ENCODE data around the gene PGM1. TPM values are rescaled to one million over a fixed set of nuclear protein-coding genes. Genes with fewer than 3 reads are reported as not detected.

PGM1 gene
- polyA plus RNA-seq, 3 donors from 2014 or later, result 61.6 to 108 (median 67.4) TPM

GRCh38 chr1:63642901-63643300, 49.7 kb downstream of the PGM1 start:
- no peak overlapping the region for H3K27ac Mint-ChIP-seq
- H3K4me3 Mint-ChIP-seq, result no peak overlapping the region
- H3K9me3 Mint-ChIP-seq, result no peaks in the 10 kb centered on the region
- H3K36me3 Mint-ChIP-seq, result peaks cover 37 to 56% (median 45%) of the 10 kb centered on the region in 3 donors
- H3K4me1 Mint-ChIP-seq, result no peaks in the 10 kb centered on the region
- no peak for DNase-seq
- peaks cover 0 to 2% (median 0%) of the 10 kb centered on the region in 3 donors for H3K27me3 Mint-ChIP-seq (ENCODE audit: low read depth in 3 of 3)

GRCh38 chr1:63643517-63643916, 50.3 kb downstream of the PGM1 start:
- Mint-ChIP-seq H3K27ac (peak overlapping the region in 1 of 6 donors; percentile 53), H3K4me1 (no peaks in the 10 kb centered on the region), H3K4me3 (no peak overlapping the region), H3K36me3 (peaks cover 34 to 56% (median 45%) of the 10 kb centered on the region in 3 donors), H3K9me3 (no peaks in the 10 kb centered on the region), H3K27me3 (ENCODE audit: low read depth in 3 of 3) (peaks cover 0 to 2% (median 0%) of the 10 kb centered on the region in 3 donors)
- no peak for DNase-seq

GRCh38 chr1:63643926-63644325, 50.7 kb downstream of the PGM1 start:
- H3K4me1 Mint-ChIP-seq, result no peaks in the 10 kb centered on the region

GRCh38 chr1:63645317-63645716, 52.1 kb downstream of the PGM1 start:
- Mint-ChIP-seq H3K9me3 (no peaks in the 10 kb centered on the region), H3K4me3 (no peak overlapping the region), H3K36me3 (peaks cover 26 to 50% (median 32%) of the 10 kb centered on the region in 3 donors), H3K27me3 (ENCODE audit: low read depth in 3 of 3) (peaks cover 0 to 2% (median 0%) of the 10 kb centered on the region in 3 donors), H3K4me1 (no peaks in the 10 kb centered on the region), H3K27ac (no peak overlapping the region)
- DNase-seq, result no peak

More at GRCh38 chr1:63643926-63644325, 50.7 kb downstream of the PGM1 start:
- DNase-seq, result no peak
- Mint-ChIP-seq H3K36me3 (peaks cover 32 to 55% (median 43%) of the 10 kb centered on the region in 3 donors), H3K27ac (no peak overlapping the region), H3K27me3 (ENCODE audit: low read depth in 3 of 3) (peaks cover 0 to 2% (median 0%) of the 10 kb centered on the region in 3 donors), H3K9me3 (no peaks in the 10 kb centered on the region), H3K4me3 (no peak overlapping the region)

DNA sequence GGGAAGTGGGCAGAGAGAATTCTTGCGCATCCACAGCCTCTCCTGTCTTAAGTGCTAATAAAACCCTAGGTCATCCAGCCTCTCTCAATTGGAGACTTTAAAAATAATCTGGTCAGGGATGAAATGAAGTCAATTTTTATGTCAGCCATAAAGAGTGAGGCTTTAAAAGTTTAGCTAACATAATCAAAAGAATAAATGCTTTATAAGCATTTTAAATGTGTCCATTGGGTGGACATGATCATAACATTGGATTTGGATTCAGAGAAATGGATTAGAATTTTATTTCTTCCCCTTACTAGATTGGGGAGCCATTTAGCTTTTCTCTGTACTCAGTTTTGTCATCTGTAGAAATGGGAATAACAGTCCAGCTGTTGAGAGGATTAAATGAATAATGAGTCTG, 55.5 kb downstream of the PGM1 start:
- Mint-ChIP-seq H3K9me3 (no peaks in the 10 kb centered on the region), H3K27ac (no peak overlapping the region), H3K27me3 (ENCODE audit: low read depth in 3 of 3) (peaks cover 0 to 4% (median 0%) of the 10 kb centered on the region in 3 donors), H3K4me1 (no peaks in the 10 kb centered on the region), H3K36me3 (peaks cover 36 to 50% (median 43%) of the 10 kb centered on the region in 3 donors), H3K4me3 (no peak overlapping the region)
- no peak for DNase-seq

GRCh38 chr1:63651161-63651701, 58.0 kb downstream of the PGM1 start:
- no peak overlapping the region for H3K27ac Mint-ChIP-seq
- H3K36me3 Mint-ChIP-seq, result peaks cover 32 to 64% (median 40%) of the 10 kb centered on the region in 3 donors
- H3K9me3 Mint-ChIP-seq, result no peaks in the 10 kb centered on the region
- no peak for DNase-seq
- peaks cover 0 to 3% (median 0%) of the 10 kb centered on the region in 3 donors for H3K27me3 Mint-ChIP-seq (ENCODE audit: low read depth in 3 of 3)
- no peaks in the 10 kb centered on the region for H3K4me1 Mint-ChIP-seq
- no peak overlapping the region for H3K4me3 Mint-ChIP-seq

- no peak overlapping the region for H3K4me3 Mint-ChIP-seq
- H3K27ac Mint-ChIP-seq, result no peak overlapping the region
- no peak for DNase-seq
- H3K27me3 Mint-ChIP-seq (ENCODE audit: low read depth in 3 of 3), result peaks cover 0 to 3% (median 0%) of the 10 kb centered on the region in 3 donors
- no peaks in the 10 kb centered on the region for H3K9me3 Mint-ChIP-seq
- H3K4me1 Mint-ChIP-seq, result no peaks in the 10 kb centered on the region
- peaks cover 35 to 68% (median 49%) of the 10 kb centered on the region in 3 donors for H3K36me3 Mint-ChIP-seq
Observed at GRCh38 chr1:63653976-63654375, 60.8 kb downstream of the PGM1 start.

DNA sequence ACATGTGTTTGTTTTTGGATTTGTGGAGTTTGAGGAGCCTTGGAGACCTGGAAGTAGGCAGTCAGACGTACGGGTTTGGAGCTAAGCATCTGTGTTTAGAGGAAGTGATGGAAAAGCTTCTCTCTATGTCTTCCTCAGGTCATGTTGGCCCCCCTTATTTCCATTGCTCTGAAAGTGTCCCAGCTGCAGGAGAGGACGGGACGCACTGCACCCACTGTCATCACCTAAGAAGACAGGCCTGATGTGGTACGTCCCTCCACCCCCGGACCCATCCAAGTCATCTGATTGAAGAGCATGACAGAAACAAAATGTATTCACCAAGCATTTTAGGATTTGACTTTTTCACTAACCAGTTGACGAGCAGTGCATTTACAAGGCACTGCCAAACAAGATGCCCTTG, 66.2 kb downstream of the PGM1 start:
- Mint-ChIP-seq H3K27ac (peak overlapping the region in 1 of 6 donors; percentile 52), H3K9me3 (no peaks in the 10 kb centered on the region), H3K27me3 (ENCODE audit: low read depth in 3 of 3) (peaks cover 0 to 3% (median 2%) of the 10 kb centered on the region in 3 donors), H3K36me3 (peaks cover 46 to 71% (median 56%) of the 10 kb centered on the region in 3 donors), H3K4me1 (no peaks in the 10 kb centered on the region), H3K4me3 (no peak overlapping the region)
- no peak for DNase-seq

- Mint-ChIP-seq H3K27me3 (ENCODE audit: low read depth in 3 of 3) (peaks cover 0 to 3% (median 2%) of the 10 kb centered on the region in 3 donors), H3K4me1 (no peaks in the 10 kb centered on the region), H3K27ac (no peak overlapping the region), H3K9me3 (peaks cover 0 to 1% (median 0%) of the 10 kb centered on the region in 6 donors), H3K4me3 (no peak overlapping the region), H3K36me3 (peaks cover 46 to 75% (median 66%) of the 10 kb centered on the region in 3 donors)
- no peak for DNase-seq
Observed at GRCh38 chr1:63662056-63662836, 69.0 kb downstream of the PGM1 start.

DNA sequence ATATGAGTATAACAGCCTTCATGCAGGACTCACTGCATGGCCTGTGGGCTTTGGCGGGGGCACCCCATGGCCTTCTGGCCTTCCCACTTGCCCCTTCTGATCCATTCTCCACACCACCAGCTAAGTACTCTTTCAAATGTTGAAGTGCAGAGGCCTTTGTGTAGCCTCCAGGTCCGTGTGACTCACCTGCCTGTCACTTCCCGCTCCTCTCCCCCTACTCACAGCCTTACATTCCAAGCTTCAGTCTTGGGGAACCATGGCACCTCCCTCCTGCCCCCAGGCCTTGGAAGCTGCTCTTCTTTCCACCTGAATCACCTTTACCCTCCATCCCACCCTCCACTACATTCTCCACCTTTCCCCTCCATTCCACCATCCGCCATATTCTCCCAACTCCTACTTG, 69.6 kb downstream of the PGM1 start:
- peaks cover 42 to 70% (median 62%) of the 10 kb centered on the region in 3 donors for H3K36me3 Mint-ChIP-seq
- no peaks in the 10 kb centered on the region for H3K4me1 Mint-ChIP-seq
- H3K4me3 Mint-ChIP-seq, result no peak overlapping the region
- H3K27me3 Mint-ChIP-seq (ENCODE audit: low read depth in 3 of 3), result peaks cover 0 to 3% (median 2%) of the 10 kb centered on the region in 3 donors
- DNase-seq, result no peak
- H3K27ac Mint-ChIP-seq, result no peak overlapping the region
- peaks cover 0 to 1% (median 0%) of the 10 kb centered on the region in 6 donors for H3K9me3 Mint-ChIP-seq

DNA sequence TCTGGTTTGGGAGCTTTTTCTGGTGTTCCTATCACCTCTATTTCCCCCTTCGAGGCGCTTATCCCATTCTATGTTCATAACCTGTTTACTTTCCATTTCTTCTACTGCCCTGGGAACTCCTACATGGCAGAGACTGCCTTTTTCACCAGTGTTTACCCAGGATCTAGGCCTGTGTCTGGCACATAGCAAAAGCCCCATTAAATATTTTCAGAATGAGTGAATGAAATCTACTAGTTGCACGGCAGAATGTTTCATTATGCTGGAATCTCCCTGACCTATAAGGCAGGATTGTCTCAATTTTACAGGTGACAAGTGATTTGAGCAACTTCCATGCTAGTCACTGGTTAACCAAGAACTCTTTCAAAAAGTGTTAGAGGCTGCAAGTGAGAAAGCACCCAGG, 70.1 kb downstream of the PGM1 start:
- Mint-ChIP-seq H3K36me3 (peaks cover 39 to 67% (median 59%) of the 10 kb centered on the region in 3 donors), H3K9me3 (peaks cover 0 to 1% (median 0%) of the 10 kb centered on the region in 6 donors), H3K4me3 (no peak overlapping the region), H3K4me1 (no peaks in the 10 kb centered on the region), H3K27me3 (ENCODE audit: low read depth in 3 of 3) (peaks cover 0 to 4% (median 3%) of the 10 kb centered on the region in 3 donors), H3K27ac (no peak overlapping the region)
- no peak for DNase-seq

DNA sequence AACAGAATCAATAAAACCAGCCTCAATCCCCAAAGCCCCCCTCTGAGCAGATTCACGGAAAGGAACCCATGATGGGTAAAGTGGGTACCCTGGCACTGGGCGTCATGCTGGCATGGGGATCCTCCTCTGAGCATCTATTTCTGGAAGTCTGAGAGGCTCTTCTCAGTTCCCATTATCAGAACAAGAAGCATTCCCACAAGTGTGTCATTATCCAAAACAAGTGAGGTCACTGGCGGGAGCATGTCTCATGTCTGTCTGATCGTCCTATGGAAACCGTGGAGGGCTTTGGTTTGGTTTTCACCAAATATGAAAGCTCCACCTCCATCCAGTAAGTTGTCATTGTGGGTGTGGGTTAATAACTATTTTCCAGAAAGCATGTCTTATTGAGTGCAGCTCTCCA, 70.7 kb downstream of the PGM1 start:
- peaks cover 35 to 62% (median 55%) of the 10 kb centered on the region in 3 donors for H3K36me3 Mint-ChIP-seq
- no peak overlapping the region for H3K4me3 Mint-ChIP-seq
- H3K4me1 Mint-ChIP-seq, result no peaks in the 10 kb centered on the region
- no peak for DNase-seq
- peaks cover 0 to 4% (median 3%) of the 10 kb centered on the region in 3 donors for H3K27me3 Mint-ChIP-seq (ENCODE audit: low read depth in 3 of 3)
- H3K9me3 Mint-ChIP-seq, result peaks cover 0 to 1% (median 0%) of the 10 kb centered on the region in 6 donors
- no peak overlapping the region for H3K27ac Mint-ChIP-seq

GRCh38 chr1:63664742-63665141, 71.5 kb downstream of the PGM1 start:
- Mint-ChIP-seq H3K27ac (no peak overlapping the region), H3K9me3 (peaks cover 0 to 1% (median 0%) of the 10 kb centered on the region in 6 donors), H3K4me3 (no peak overlapping the region), H3K27me3 (ENCODE audit: low read depth in 3 of 3) (peaks cover 0 to 3% (median 2%) of the 10 kb centered on the region in 3 donors), H3K4me1 (no peaks in the 10 kb centered on the region), H3K36me3 (peaks cover 32 to 57% (median 46%) of the 10 kb centered on the region in 3 donors)
- DNase-seq, result no peak

GRCh38 chr1:63665410-63665809, 72.2 kb downstream of the PGM1 start:
- H3K4me3 Mint-ChIP-seq, result no peak overlapping the region
- no peak for DNase-seq
- H3K9me3 Mint-ChIP-seq, result peaks cover 0 to 1% (median 0%) of the 10 kb centered on the region in 6 donors
- peaks cover 0 to 3% (median 2%) of the 10 kb centered on the region in 3 donors for H3K27me3 Mint-ChIP-seq (ENCODE audit: low read depth in 3 of 3)
- no peak overlapping the region for H3K27ac Mint-ChIP-seq
- H3K36me3 Mint-ChIP-seq, result peaks cover 32 to 53% (median 42%) of the 10 kb centered on the region in 3 donors
- no peaks in the 10 kb centered on the region for H3K4me1 Mint-ChIP-seq

All from immature natural killer cell (primary cell).